ENCODE data around the gene POLR1D.

The POLR1D gene

GRCh38 chr13:27663947-27664346 lies 42.3 kb downstream of the POLR1D start:
- H3K4me1 ChIP-seq (ENCODE audit: control insufficient read depth, insufficient read depth, low read length) = no peaks in the 10 kb centered on the region
- no peak overlapping the region for H3K9ac ChIP-seq (ENCODE audit: low read depth, low read length)
- no peak overlapping the region for H3K4me3 ChIP-seq (ENCODE audit: low read depth, low read length)
- H3K27me3 ChIP-seq (ENCODE audit: control insufficient read depth, insufficient read depth, low read length) = no peaks in the 10 kb centered on the region
- H3K9me3 ChIP-seq (ENCODE audit: control insufficient read depth, insufficient read depth, low read length) = no peaks in the 10 kb centered on the region
- no peaks in the 10 kb centered on the region for H3K36me3 ChIP-seq (ENCODE audit: control insufficient read depth, insufficient read depth, low read length)

- Histone ChIP-seq H3K9me3 (ENCODE audit: control insufficient read depth, insufficient read depth, low read length) (no peaks in the 10 kb centered on the region), H3K4me3 (ENCODE audit: low read depth, low read length) (no peak overlapping the region), H3K36me3 (ENCODE audit: control insufficient read depth, insufficient read depth, low read length) (no peaks in the 10 kb centered on the region), H3K27me3 (ENCODE audit: control insufficient read depth, insufficient read depth, low read length) (no peaks in the 10 kb centered on the region), H3K4me1 (ENCODE audit: control insufficient read depth, insufficient read depth, low read length) (no peaks in the 10 kb centered on the region), H3K9ac (ENCODE audit: low read depth, low read length) (no peak overlapping the region)
Measured at GRCh38 chr13:27665333-27665732, 43.6 kb downstream of the POLR1D start.

GRCh38 chr13:27665761-27666160 lies 44.1 kb downstream of the POLR1D start:
- H3K36me3 ChIP-seq (ENCODE audit: control insufficient read depth, insufficient read depth, low read length) = no peaks in the 10 kb centered on the region
- H3K4me1 ChIP-seq (ENCODE audit: control insufficient read depth, insufficient read depth, low read length) = no peaks in the 10 kb centered on the region
- no peaks in the 10 kb centered on the region for H3K9me3 ChIP-seq (ENCODE audit: control insufficient read depth, insufficient read depth, low read length)

GRCh38 chr13:27666951-27667350 lies 45.3 kb downstream of the POLR1D start:
- H3K4me3 ChIP-seq (ENCODE audit: low read depth, low read length) = no peak overlapping the region
- H3K4me1 ChIP-seq (ENCODE audit: control insufficient read depth, insufficient read depth, low read length) = no peaks in the 10 kb centered on the region
- no peaks in the 10 kb centered on the region for H3K27me3 ChIP-seq (ENCODE audit: control insufficient read depth, insufficient read depth, low read length)
- no peaks in the 10 kb centered on the region for H3K9me3 ChIP-seq (ENCODE audit: control insufficient read depth, insufficient read depth, low read length)
- no peak overlapping the region for H3K9ac ChIP-seq (ENCODE audit: low read depth, low read length)
- no peaks in the 10 kb centered on the region for H3K36me3 ChIP-seq (ENCODE audit: control insufficient read depth, insufficient read depth, low read length)

More at GRCh38 chr13:27665761-27666160, 44.1 kb downstream of the POLR1D start:
- no peak overlapping the region for H3K4me3 ChIP-seq (ENCODE audit: low read depth, low read length)
- no peaks in the 10 kb centered on the region for H3K27me3 ChIP-seq (ENCODE audit: control insufficient read depth, insufficient read depth, low read length)
- H3K9ac ChIP-seq (ENCODE audit: low read depth, low read length) = no peak overlapping the region

GRCh38 chr13:27667946-27668345 lies 46.3 kb downstream of the POLR1D start:
- Histone ChIP-seq H3K36me3 (ENCODE audit: control insufficient read depth, insufficient read depth, low read length) (no peaks in the 10 kb centered on the region), H3K9me3 (ENCODE audit: control insufficient read depth, insufficient read depth, low read length) (no peaks in the 10 kb centered on the region), H3K4me3 (ENCODE audit: low read depth, low read length) (no peak overlapping the region), H3K4me1 (ENCODE audit: control insufficient read depth, insufficient read depth, low read length) (no peaks in the 10 kb centered on the region), H3K9ac (ENCODE audit: low read depth, low read length) (no peak overlapping the region), H3K27me3 (ENCODE audit: control insufficient read depth, insufficient read depth, low read length) (no peaks in the 10 kb centered on the region)

- H3K4me1 ChIP-seq (ENCODE audit: control insufficient read depth, insufficient read depth, low read length) = no peaks in the 10 kb centered on the region
- no peaks in the 10 kb centered on the region for H3K9me3 ChIP-seq (ENCODE audit: control insufficient read depth, insufficient read depth, low read length)
- H3K27me3 ChIP-seq (ENCODE audit: control insufficient read depth, insufficient read depth, low read length) = no peaks in the 10 kb centered on the region
- H3K4me3 ChIP-seq (ENCODE audit: low read depth, low read length) = no peak overlapping the region
- H3K36me3 ChIP-seq (ENCODE audit: control insufficient read depth, insufficient read depth, low read length) = no peaks in the 10 kb centered on the region
- H3K9ac ChIP-seq (ENCODE audit: low read depth, low read length) = no peak overlapping the region
Measured at GRCh38 chr13:27670861-27671260, 49.2 kb downstream of the POLR1D start.

GRCh38 chr13:27672025-27672424 lies 50.3 kb downstream of the POLR1D start:
- H3K4me1 ChIP-seq (ENCODE audit: control insufficient read depth, insufficient read depth, low read length) = no peaks in the 10 kb centered on the region
- H3K27me3 ChIP-seq (ENCODE audit: control insufficient read depth, insufficient read depth, low read length) = no peaks in the 10 kb centered on the region
- H3K36me3 ChIP-seq (ENCODE audit: control insufficient read depth, insufficient read depth, low read length) = no peaks in the 10 kb centered on the region
- no peak overlapping the region for H3K4me3 ChIP-seq (ENCODE audit: low read depth, low read length)
- H3K9me3 ChIP-seq (ENCODE audit: control insufficient read depth, insufficient read depth, low read length) = no peaks in the 10 kb centered on the region
- H3K9ac ChIP-seq (ENCODE audit: low read depth, low read length) = no peak overlapping the region
